Neural progenitor cell (in vitro differentiated cells): ENCODE data around the gene PCGF3. TPM values are rescaled to one million over a fixed set of nuclear protein-coding genes. Genes with fewer than 3 reads are reported as not detected.
"Not testable (repeated sequence)": the region's sequence is repeated elsewhere in the genome, so short reads cannot be mapped to it uniquely, and the experiment has no call there.

ENCODE experiments used
- DNase-seq: peaks from one replicate; pipeline ENCODE4 v3.0.0-alpha.2; 2016; ENCODE audit warnings: low spot score
- H2AFZ ChIP-seq: fragments of 200-600 bp; sonication (generic); replicated peaks from 2 replicates; pipeline ENCODE4 v1.6.1; 2016; ENCODE audit warnings: antibody characterized with exemption
- H3F3A ChIP-seq: fragments of 200-600 bp; sonication (generic); 2 replicates; pipeline ENCODE4 v1.6.1; 2016; ENCODE audit warnings: antibody characterized with exemption, low read depth
- H3K27ac ChIP-seq: fragments of 200-600 bp; sonication (generic); 2 replicates; pipeline ENCODE4 v1.5.1; 2016; ENCODE audit warnings: mild to moderate bottlenecking
- H3K27me3 ChIP-seq: fragments of 200-600 bp; sonication (generic); 2 replicates; pipeline ENCODE4 v1.6.1; 2016; ENCODE audit warnings: mild to moderate bottlenecking, moderate library complexity
- H3K36me3 ChIP-seq: fragments of 200-600 bp; sonication (generic); 2 replicates; pipeline ENCODE4 v1.5.1; 2016
- H3K4me1 ChIP-seq: fragments of 200-600 bp; sonication (generic); 2 replicates; pipeline ENCODE4 v1.6.1; 2016; ENCODE audit warnings: mixed run types
- H3K4me2 ChIP-seq: fragments of 200-600 bp; sonication (generic); 2 replicates; pipeline ENCODE4 v1.6.1; 2016
- H3K4me3 ChIP-seq: fragments of 200-600 bp; sonication (generic); 2 replicates; pipeline ENCODE4 v1.5.1; 2016
- H3K79me2 ChIP-seq: fragments of 200-600 bp; sonication (generic); 2 replicates; pipeline ENCODE4 v1.6.1; 2016; ENCODE audit warnings: low read depth
- H3K9ac ChIP-seq: fragments of 200-600 bp; sonication (generic); 2 replicates; pipeline ENCODE4 v1.6.1; 2016
- H3K9me3 ChIP-seq: fragments of 200-600 bp; sonication (generic); 2 replicates; pipeline ENCODE4 v1.5.1; 2016; ENCODE audit warnings: low read depth
- H4K20me1 ChIP-seq: fragments of 200-600 bp; sonication (generic); 2 replicates; pipeline ENCODE4 v1.6.1; 2016; ENCODE audit warnings: low read depth
- H3K27ac Mint-ChIP-seq: 3 replicates; pipeline ENCODE4 v1.8.0; 2021; ENCODE audit warnings: mixed read lengths
- H3K27me3 Mint-ChIP-seq: 2 replicates; pipeline ENCODE4 v1.8.0; 2022; ENCODE audit warnings: low read depth, mild to moderate bottlenecking, inconsistent platforms, moderate library complexity, mixed read lengths; ENCODE audit not compliant: insufficient read depth
- H3K36me3 Mint-ChIP-seq: 3 replicates; pipeline ENCODE4 v1.8.0; 2021; ENCODE audit warnings: mixed read lengths
- H3K4me1 Mint-ChIP-seq: 3 replicates; pipeline ENCODE4 v1.8.0; 2021; ENCODE audit warnings: mixed read lengths
- H3K4me3 Mint-ChIP-seq: 3 replicates; pipeline ENCODE4 v1.8.0; 2021; ENCODE audit warnings: mild to moderate bottlenecking, moderate library complexity, mixed read lengths
- H3K9me3 Mint-ChIP-seq: 3 replicates; pipeline ENCODE4 v1.8.0; 2020; ENCODE audit warnings: mixed read lengths
- EZH2 ChIP-seq: fragments of 200-600 bp; sonication (generic); IDR thresholded peaks from 2 replicates; pipeline ENCODE4 v1.6.1; 2017; ENCODE audit warnings: antibody characterized with exemption, mild to moderate bottlenecking, moderate library complexity
- EZH2phosphoT487 ChIP-seq: fragments of 200-600 bp; sonication (generic); IDR thresholded peaks from 2 replicates; pipeline ENCODE4 v1.6.1; 2017; ENCODE audit warnings: antibody characterized with exemption
- total RNA-seq: library from RNA; depleted of rRNA; stranded (reverse); fragments of >200 nt; gene quantifications from 2 replicates; pipeline ENCODE4 v1.2.3, GENCODE V29; 2015; ENCODE audit warnings: low replicate concordance
- TF ChIP-seq, protein P1 (sequence below): fragments of 200-600 bp; sonication (generic); IDR thresholded peaks from 2 replicates; pipeline ENCODE4 v1.5.1; 2017; ENCODE audit warnings: antibody characterized with exemption, mild to moderate bottlenecking

Gene PCGF3
- total RNA-seq, 1 donor from 2014 or later, result 44.7 TPM

GRCh38 chr4:734951-735350 lies 29.3 kb downstream of the PCGF3 start:
- peaks cover 3% of the 10 kb centered on the region for H3F3A ChIP-seq
- Mint-ChIP-seq H3K9me3 (no peaks in the 10 kb centered on the region), H3K27ac (no peak overlapping the region), H3K4me3 (no peak overlapping the region), H3K27me3 (peaks cover 6% of the 10 kb centered on the region), H3K4me1 (no peaks in the 10 kb centered on the region), H3K36me3 (peaks cover 34% of the 10 kb centered on the region)
- no peaks in the 10 kb centered on the region for H3K27me3 ChIP-seq
- peaks cover 16% of the 10 kb centered on the region for H4K20me1 ChIP-seq
- no peak overlapping the region for H3K9ac ChIP-seq
- peaks cover under 1% of the 10 kb centered on the region for H3K79me2 ChIP-seq
- no peak overlapping the region for H3K4me3 ChIP-seq
- H2AFZ ChIP-seq, result no peak overlapping the region
- TF ChIP-seq, protein P1, sequence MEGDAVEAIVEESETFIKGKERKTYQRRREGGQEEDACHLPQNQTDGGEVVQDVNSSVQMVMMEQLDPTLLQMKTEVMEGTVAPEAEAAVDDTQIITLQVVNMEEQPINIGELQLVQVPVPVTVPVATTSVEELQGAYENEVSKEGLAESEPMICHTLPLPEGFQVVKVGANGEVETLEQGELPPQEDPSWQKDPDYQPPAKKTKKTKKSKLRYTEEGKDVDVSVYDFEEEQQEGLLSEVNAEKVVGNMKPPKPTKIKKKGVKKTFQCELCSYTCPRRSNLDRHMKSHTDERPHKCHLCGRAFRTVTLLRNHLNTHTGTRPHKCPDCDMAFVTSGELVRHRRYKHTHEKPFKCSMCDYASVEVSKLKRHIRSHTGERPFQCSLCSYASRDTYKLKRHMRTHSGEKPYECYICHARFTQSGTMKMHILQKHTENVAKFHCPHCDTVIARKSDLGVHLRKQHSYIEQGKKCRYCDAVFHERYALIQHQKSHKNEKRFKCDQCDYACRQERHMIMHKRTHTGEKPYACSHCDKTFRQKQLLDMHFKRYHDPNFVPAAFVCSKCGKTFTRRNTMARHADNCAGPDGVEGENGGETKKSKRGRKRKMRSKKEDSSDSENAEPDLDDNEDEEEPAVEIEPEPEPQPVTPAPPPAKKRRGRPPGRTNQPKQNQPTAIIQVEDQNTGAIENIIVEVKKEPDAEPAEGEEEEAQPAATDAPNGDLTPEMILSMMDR, result no peak
- no peak for TF ChIP-seq EZH2
- TF ChIP-seq EZH2phosphoT487, result no peak
- no peak overlapping the region for H3K27ac ChIP-seq
- H3K36me3 ChIP-seq, result no peaks in the 10 kb centered on the region
- no peak overlapping the region for H3K4me2 ChIP-seq
- no peak for DNase-seq
- H3K4me1 ChIP-seq, result no peaks in the 10 kb centered on the region
- H3K9me3 ChIP-seq, result no peaks in the 10 kb centered on the region

GRCh38 chr4:735583-735982 lies 30.0 kb downstream of the PCGF3 start:
- Histone ChIP-seq H3K27ac (no peak overlapping the region), H4K20me1 (peaks cover 16% of the 10 kb centered on the region), H3K36me3 (no peaks in the 10 kb centered on the region), H3F3A (peaks cover 3% of the 10 kb centered on the region), H3K4me2 (no peak overlapping the region), H3K79me2 (no peaks in the 10 kb centered on the region), H3K9ac (no peak overlapping the region), H2AFZ (no peak overlapping the region), H3K4me1 (no peaks in the 10 kb centered on the region), H3K9me3 (no peaks in the 10 kb centered on the region), H3K27me3 (no peaks in the 10 kb centered on the region), H3K4me3 (no peak overlapping the region)
- TF ChIP-seq EZH2, result no peak
- no peak for TF ChIP-seq EZH2phosphoT487
- TF ChIP-seq, protein P1, result no peak
- Mint-ChIP-seq H3K4me1 (no peaks in the 10 kb centered on the region), H3K36me3 (peaks cover 31% of the 10 kb centered on the region), H3K27ac (no peak overlapping the region), H3K4me3 (no peak overlapping the region), H3K9me3 (no peaks in the 10 kb centered on the region), H3K27me3 (peaks cover 6% of the 10 kb centered on the region)
- DNase-seq, result no peak

GRCh38 chr4:736561-736960 lies 30.9 kb downstream of the PCGF3 start:
- H4K20me1 ChIP-seq, result peaks cover 16% of the 10 kb centered on the region
- H3K4me3 ChIP-seq, H3K27me3 Mint-ChIP-seq, H3K9me3 ChIP-seq, H3K4me1 ChIP-seq, H3K27ac ChIP-seq, H3K36me3 ChIP-seq, H3K27ac Mint-ChIP-seq, H3K27me3 ChIP-seq, H3K9me3 Mint-ChIP-seq, H3K4me1 Mint-ChIP-seq, H3K79me2 ChIP-seq, H3F3A ChIP-seq, H3K4me3 Mint-ChIP-seq, DNase-seq, H2AFZ ChIP-seq, H3K9ac ChIP-seq, H3K4me2 ChIP-seq: not testable (repeated sequence)
- peaks cover 31% of the 10 kb centered on the region for H3K36me3 Mint-ChIP-seq

DNA sequence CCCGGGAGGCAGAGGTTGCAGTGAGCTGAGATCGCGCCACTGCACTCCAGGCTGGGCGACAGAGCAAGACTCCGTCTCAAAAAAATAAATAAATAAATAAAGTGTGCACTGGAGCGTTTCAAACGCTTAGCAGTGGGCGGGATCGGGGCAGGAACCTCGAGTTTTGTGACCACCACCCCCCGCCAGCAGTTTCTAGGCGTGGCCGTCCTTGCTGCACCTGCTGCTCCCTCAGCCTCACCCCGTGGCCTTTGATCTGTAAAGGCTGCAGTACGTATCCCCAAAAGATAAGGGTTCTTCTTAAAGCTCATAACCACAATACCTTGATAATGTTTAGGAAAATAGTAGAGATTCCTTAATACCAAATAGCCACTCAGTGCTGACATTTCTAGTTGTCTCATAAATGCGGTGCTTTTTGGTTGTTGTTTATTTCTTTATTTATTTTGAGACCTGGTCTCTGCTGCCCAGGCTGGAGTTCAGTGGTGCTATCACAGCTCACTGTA lies 33.2 kb downstream of the PCGF3 start:
- H3K4me1 Mint-ChIP-seq, result no peaks in the 10 kb centered on the region
- peaks cover 4% of the 10 kb centered on the region for H3K27me3 Mint-ChIP-seq
- peaks cover 22% of the 10 kb centered on the region for H4K20me1 ChIP-seq
- H3K79me2 ChIP-seq, result no peaks in the 10 kb centered on the region
- TF ChIP-seq EZH2 (no peak), EZH2phosphoT487 (no peak)
- TF ChIP-seq, protein P1, result no peak
- H3K9ac ChIP-seq, result no peak overlapping the region
- no peak overlapping the region for H3K4me3 ChIP-seq
- no peaks in the 10 kb centered on the region for H3K27me3 ChIP-seq
- DNase-seq, result no peak
- H2AFZ ChIP-seq, result no peak overlapping the region
- H3K27ac ChIP-seq, result no peak overlapping the region
- H3K4me1 ChIP-seq, result no peaks in the 10 kb centered on the region
- H3K9me3 ChIP-seq, result no peaks in the 10 kb centered on the region
- H3K4me2 ChIP-seq, result no peak overlapping the region
- H3K36me3 Mint-ChIP-seq, result peaks cover 29% of the 10 kb centered on the region
- H3K9me3 Mint-ChIP-seq, result no peaks in the 10 kb centered on the region
- H3K4me3 Mint-ChIP-seq, result no peak overlapping the region
- peaks cover 9% of the 10 kb centered on the region for H3F3A ChIP-seq
- H3K36me3 ChIP-seq, result no peaks in the 10 kb centered on the region
- no peak overlapping the region for H3K27ac Mint-ChIP-seq
